Effector memory CD8-positive, alpha-beta T cell (primary cell): ENCODE measurements around the gene ZNF398.

Experiments used
- ATAC-seq: fragments of 150-1000 bp; cut with Tn5 transposase; replicated peaks from 2 replicates; pipeline ENCODE4 v1.10.0; 2021; ENCODE audit warnings: mild to moderate bottlenecking, moderate library complexity
- DNase-seq, 3 experiments: peaks; one replicate each; pipeline ENCODE4 v3.0.0; 2021
- H3K27ac Mint-ChIP-seq, 2 donors: one replicate each; pipeline ENCODE4 v1.8.0; 2022; ENCODE audit warnings: mild to moderate bottlenecking in 2 of 2, mixed read lengths in 2 of 2, moderate library complexity in 2 of 2
- H3K27me3 Mint-ChIP-seq, 2 donors: one replicate each; pipeline ENCODE4 v1.8.0; 2022; ENCODE audit warnings: mixed read lengths in 2 of 2
- H3K36me3 Mint-ChIP-seq: one replicate; pipeline ENCODE4 v1.8.0; 2022; ENCODE audit warnings: mild to moderate bottlenecking, moderate library complexity, mixed read lengths; ENCODE audit not compliant: insufficient read depth
- H3K4me1 Mint-ChIP-seq, 2 donors: one replicate each; pipeline ENCODE4 v1.8.0; 2022; ENCODE audit warnings: low read depth in 2 of 2, mixed read lengths in 2 of 2
- H3K4me3 Mint-ChIP-seq, 2 donors: one replicate each; pipeline ENCODE4 v1.8.0; 2022; ENCODE audit warnings: mild to moderate bottlenecking in 2 of 2, mixed read lengths in 2 of 2, moderate library complexity in 2 of 2
- H3K9me3 Mint-ChIP-seq, 2 donors: one replicate each; pipeline ENCODE4 v1.8.0; 2022; ENCODE audit warnings: mixed read lengths in 2 of 2

ZNF398 gene

GRCh38 chr7:149195180-149196150, 48.2 kb downstream of the ZNF398 start, which contains the start of gene ZNF282:
TSS of gene ZNF282 (plus strand) at chr7:149195546. CDS start at chr7:149195590, 44 bp downstream.
- Mint-ChIP-seq H3K27me3 (no peaks in the 10 kb centered on the region), H3K36me3 (peaks cover 20% of the 10 kb centered on the region), H3K9me3 (no peaks in the 10 kb centered on the region), H3K27ac (peak within 1 kb of the TSS; percentile 90 to 94), H3K4me3 (peak within 1 kb of the TSS; percentile 84 to 85), H3K4me1 (peaks cover 26 to 30% of the 10 kb centered on the region in 2 donors)
- ATAC-seq (peak; percentile 83), DNase-seq (peak; percentile 47 to 60 (median 47))

GRCh38 chr7:149196151-149196704, 49.0 kb downstream of the ZNF398 start:
- H3K27me3 Mint-ChIP-seq = no peaks in the 10 kb centered on the region
- DNase-seq = peak in 1 of 3 experiments; percentile 13

GRCh38 chr7:149196705-149197171, 49.5 kb downstream of the ZNF398 start:
- Mint-ChIP-seq H3K9me3 (no peaks in the 10 kb centered on the region), H3K27me3 (no peaks in the 10 kb centered on the region), H3K36me3 (peaks cover 22% of the 10 kb centered on the region), H3K4me3 (peak overlapping the region; percentile 84 to 85), H3K27ac (peak overlapping the region; percentile 90 to 94), H3K4me1 (peaks cover 28 to 38% of the 10 kb centered on the region in 2 donors)
- ATAC-seq (no peak), DNase-seq (peak in 1 of 3 experiments; percentile 5)

More at GRCh38 chr7:149196151-149196704, 49.0 kb downstream of the ZNF398 start:
- Mint-ChIP-seq H3K9me3 (no peaks in the 10 kb centered on the region), H3K36me3 (peaks cover 20% of the 10 kb centered on the region), H3K27ac (peak overlapping the region; percentile 90 to 94), H3K4me3 (peak overlapping the region; percentile 84 to 85), H3K4me1 (peaks cover 25 to 35% of the 10 kb centered on the region in 2 donors)
- peak; percentile 9 for ATAC-seq

GRCh38 chr7:149197675-149198074, 50.4 kb downstream of the ZNF398 start:
- Mint-ChIP-seq H3K27ac (peak overlapping the region in 1 of 2 donors; percentile 94), H3K9me3 (no peaks in the 10 kb centered on the region), H3K27me3 (no peaks in the 10 kb centered on the region), H3K36me3 (peaks cover 31% of the 10 kb centered on the region), H3K4me1 (peaks cover 29 to 37% of the 10 kb centered on the region in 2 donors), H3K4me3 (peak overlapping the region; percentile 84 to 85)
- DNase-seq (no peak), ATAC-seq (no peak)

- DNase-seq = no peak
- Mint-ChIP-seq H3K9me3 (no peaks in the 10 kb centered on the region), H3K27me3 (no peaks in the 10 kb centered on the region), H3K4me3 (no peak overlapping the region), H3K4me1 (peaks cover 30 to 37% of the 10 kb centered on the region in 2 donors), H3K36me3 (peaks cover 35% of the 10 kb centered on the region), H3K27ac (peak overlapping the region in 1 of 2 donors; percentile 69)
- no peak for ATAC-seq
Measured at GRCh38 chr7:149198161-149198816, 51.0 kb downstream of the ZNF398 start.

GRCh38 chr7:149199234-149199995, 52.2 kb downstream of the ZNF398 start:
- Mint-ChIP-seq H3K9me3 (no peaks in the 10 kb centered on the region), H3K4me1 (peaks cover 31 to 44% of the 10 kb centered on the region in 2 donors), H3K4me3 (no peak overlapping the region), H3K27ac (peak overlapping the region; percentile 5 to 69), H3K36me3 (peaks cover 43% of the 10 kb centered on the region), H3K27me3 (no peaks in the 10 kb centered on the region)
- DNase-seq (no peak), ATAC-seq (no peak)

GRCh38 chr7:149202831-149203231, 55.6 kb downstream of the ZNF398 start:
- H3K4me3 Mint-ChIP-seq = no peak overlapping the region
- DNase-seq (no peak), ATAC-seq (no peak)
- H3K27me3 Mint-ChIP-seq = no peaks in the 10 kb centered on the region
- H3K36me3 Mint-ChIP-seq = peaks cover 48% of the 10 kb centered on the region
- no peak overlapping the region for H3K27ac Mint-ChIP-seq
- H3K9me3 Mint-ChIP-seq = no peaks in the 10 kb centered on the region
- peaks cover 23 to 24% of the 10 kb centered on the region in 2 donors for H3K4me1 Mint-ChIP-seq

GRCh38 chr7:149205690-149206381, 58.6 kb downstream of the ZNF398 start:
- DNase-seq = no peak
- peaks cover 23 to 26% of the 10 kb centered on the region in 2 donors for H3K4me1 Mint-ChIP-seq
- H3K36me3 Mint-ChIP-seq = peaks cover 56% of the 10 kb centered on the region
- no peaks in the 10 kb centered on the region for H3K27me3 Mint-ChIP-seq
- H3K9me3 Mint-ChIP-seq = no peaks in the 10 kb centered on the region
- ATAC-seq = no peak
- no peak overlapping the region for H3K4me3 Mint-ChIP-seq
- no peak overlapping the region for H3K27ac Mint-ChIP-seq

- H3K4me1 Mint-ChIP-seq = peaks cover 16 to 17% of the 10 kb centered on the region in 2 donors
- no peaks in the 10 kb centered on the region for H3K9me3 Mint-ChIP-seq
Measured at GRCh38 chr7:149207324-149208035, 60.2 kb downstream of the ZNF398 start.

GRCh38 chr7:149209518-149210269, 62.4 kb downstream of the ZNF398 start:
- H3K27ac Mint-ChIP-seq = peak overlapping the region in 1 of 2 donors; percentile 73
- peak; percentile 40 to 51 (median 47) for DNase-seq
- no peak overlapping the region for H3K4me3 Mint-ChIP-seq
- H3K9me3 Mint-ChIP-seq = no peaks in the 10 kb centered on the region
- H3K27me3 Mint-ChIP-seq = no peaks in the 10 kb centered on the region
- peak; percentile 90 for ATAC-seq
- H3K36me3 Mint-ChIP-seq = peaks cover 51% of the 10 kb centered on the region
- peaks cover 9 to 13% of the 10 kb centered on the region in 2 donors for H3K4me1 Mint-ChIP-seq

More at GRCh38 chr7:149207324-149208035, 60.2 kb downstream of the ZNF398 start:
- H3K27ac Mint-ChIP-seq = peak overlapping the region in 1 of 2 donors; percentile 49
- ATAC-seq (no peak), DNase-seq (no peak)
- no peak overlapping the region for H3K4me3 Mint-ChIP-seq
- H3K36me3 Mint-ChIP-seq = peaks cover 48% of the 10 kb centered on the region
- H3K27me3 Mint-ChIP-seq = no peaks in the 10 kb centered on the region

GRCh38 chr7:149210551-149210950, 63.3 kb downstream of the ZNF398 start:
- Mint-ChIP-seq H3K4me3 (no peak overlapping the region), H3K4me1 (peaks cover 9 to 11% of the 10 kb centered on the region in 2 donors), H3K36me3 (peaks cover 55% of the 10 kb centered on the region), H3K27ac (peak overlapping the region in 1 of 2 donors; percentile 73), H3K27me3 (no peaks in the 10 kb centered on the region), H3K9me3 (no peaks in the 10 kb centered on the region)
- DNase-seq (no peak), ATAC-seq (no peak)
